Body of pancreas (tissue), 4 donors: ENCODE data around the gene PEAK1. TPM values are rescaled to one million over a fixed set of nuclear protein-coding genes. Genes with fewer than 3 reads are reported as not detected.

Experiments used
- ATAC-seq: fragments of 150-250 bp; one replicate; pipeline ENCODE4 v1.9.1; 2016
- DNase-seq, 4 donors: peaks; one replicate each; pipeline ENCODE4 v3.0.0-alpha.2; 2019
- H3K27ac ChIP-seq, 4 donors: fragments of 200-600 bp; sonication (generic); 1 replicate in 3 of 4; 2 replicates in 1 of 4; pipeline versions ENCODE4 v1.5.1 to v1.6.1; 2016 to 2019; ENCODE audit warnings: mild to moderate bottlenecking in 1 of 4, mixed read lengths in 1 of 4, moderate library complexity in 1 of 4
- H3K27me3 ChIP-seq, 2 donors: fragments of 200-600 bp; sonication (generic); one replicate each; pipeline ENCODE4 v1.6.0; 2016; ENCODE audit warnings: mild to moderate bottlenecking in 1 of 2
- H3K36me3 ChIP-seq, 2 donors: fragments of 200-600 bp; sonication (generic); replicated peaks in 1 of 2; 2 replicates each; pipeline ENCODE4 v1.5.1; 2016; ENCODE audit warnings: low read depth in 2 of 2; ENCODE audit not compliant: insufficient read depth in 1 of 2
- H3K4me1 ChIP-seq: fragments of 200-600 bp; sonication (generic); one replicate; pipeline ENCODE4 v1.6.0; 2016
- H3K4me3 ChIP-seq, 2 donors: fragments of 200-600 bp; sonication (generic); 1 replicate in 1 of 2; 2 replicates in 1 of 2; pipeline ENCODE4 v1.5.1; 2016 to 2019
- H3K9me3 ChIP-seq, 3 donors: fragments of 200-600 bp; sonication (generic); 1 replicate in 2 of 3; 2 replicates in 1 of 3; pipeline ENCODE4 v1.5.1; 2016
- CTCF ChIP-seq, 7 experiments: fragments of 450-650 bp in 4 of 7; fragments of 200-600 bp in 3 of 7; sonication (generic) in 3 of 7; IDR thresholded peaks; one replicate each; pipeline ENCODE4 v1.5.1; 2016 to 2019; ENCODE audit warnings: antibody characterized with exemption in 7 of 7
- POLR2A ChIP-seq, 3 donors: fragments of 450-650 bp; IDR thresholded peaks; one replicate each; pipeline ENCODE4 v1.6.1; 2016; ENCODE audit warnings: antibody characterized with exemption in 3 of 3, mild to moderate bottlenecking in 2 of 3
- WGBS, 2 donors: methylation state at CpG; one replicate each; pipeline ENCODE4 v1.1.5; 2017; 5-methylcytosine and 5-hydroxymethylcytosine counted together
- intact Hi-C: fragments of 100-400 bp; cut with DNase I; formaldehyde crosslinking; loops from one replicate; pipeline ENCODE4 v1.15.1; 2023
- total RNA-seq, 2 donors: library from RNA; depleted of rRNA; stranded (reverse); fragments of >200 nt; gene quantifications; one replicate each; pipeline ENCODE4 v1.1.0, GENCODE V29; 2016

PEAK1 gene
- total RNA-seq, 2 donors from 2014 or later, result 12.5 to 13.2 TPM

DNA sequence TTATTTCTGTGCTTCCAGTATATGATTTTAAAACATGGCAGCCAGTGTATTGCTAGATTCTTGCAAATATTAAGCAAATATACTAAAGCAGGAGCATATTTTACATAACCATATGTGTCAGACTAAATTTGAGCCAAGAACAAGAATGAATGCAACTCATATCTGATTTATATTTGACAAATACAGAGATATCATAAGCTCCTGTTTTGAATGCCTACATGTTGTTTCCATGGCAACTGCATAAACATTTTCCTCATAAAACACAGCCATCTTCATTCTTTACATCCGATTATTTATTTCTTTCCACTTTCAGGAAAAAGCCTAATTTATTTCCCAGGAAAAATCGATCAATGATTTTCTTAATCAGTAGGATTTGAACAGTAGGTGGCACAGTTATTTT is 176.8 kb downstream of the PEAK1 start:
- ATAC-seq, result no peak
- Histone ChIP-seq H3K9me3 (no peaks in the 10 kb centered on the region), H3K36me3 (no peaks in the 10 kb centered on the region), H3K4me3 (no peak overlapping the region), H3K27ac (no peak overlapping the region), H3K4me1 (no peaks in the 10 kb centered on the region), H3K27me3 (no peaks in the 10 kb centered on the region)
- WGBS, 2 donors, result 87 to 90% methylated on average over 2 of the region's 2 CpGs
- no peak for DNase-seq
- no peak for TF ChIP-seq POLR2A (IDR thresholded peaks at IDR 0.05)
- no peak for TF ChIP-seq CTCF (IDR thresholded peaks at IDR 0.05)
- intact Hi-C loops, result no loop called here

DNA sequence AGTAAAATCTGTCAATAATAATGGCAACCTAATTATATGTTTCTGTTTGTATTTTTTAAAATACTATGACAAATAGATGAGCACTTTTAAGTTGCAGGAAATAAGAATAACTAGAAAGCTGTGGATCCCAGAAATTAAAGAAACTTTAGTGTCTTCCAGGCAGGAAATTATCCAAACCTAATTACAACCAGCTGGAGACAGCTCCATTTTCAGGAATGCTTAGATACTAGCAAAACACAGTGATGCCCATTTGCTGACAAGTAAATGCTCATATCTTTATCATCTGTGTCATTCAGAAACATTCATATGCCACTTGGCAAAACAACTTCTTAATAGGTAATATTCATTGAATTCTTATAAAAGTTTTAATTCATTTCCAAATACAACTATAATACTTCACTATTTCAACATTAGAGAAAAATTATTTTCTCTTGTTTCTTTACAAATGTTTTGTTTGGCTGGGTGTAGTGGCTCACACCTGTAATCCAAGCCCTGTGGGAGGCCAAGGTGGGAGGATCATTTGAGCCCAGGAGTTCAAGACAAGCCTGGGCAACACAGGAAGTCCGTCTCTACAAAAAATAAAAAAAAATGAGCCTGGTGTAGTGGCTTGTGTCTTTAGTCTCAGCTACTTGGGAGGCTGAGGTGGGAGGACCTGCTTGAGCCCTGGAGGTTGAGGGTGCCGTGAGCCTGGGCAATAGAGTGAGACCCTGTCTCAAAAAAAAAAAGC is 179.9 kb downstream of the PEAK1 start:
- TF ChIP-seq CTCF (IDR thresholded peaks at IDR 0.05) (no peak), POLR2A (IDR thresholded peaks at IDR 0.05) (no peak)
- Histone ChIP-seq H3K4me1 (no peaks in the 10 kb centered on the region), H3K27me3 (no peaks in the 10 kb centered on the region), H3K9me3 (no peaks in the 10 kb centered on the region), H3K27ac (no peak overlapping the region), H3K36me3 (no peaks in the 10 kb centered on the region), H3K4me3 (no peak overlapping the region)
- ATAC-seq (no peak), DNase-seq (no peak)
- 83 to 84% methylated on average over 2 of the region's 2 CpGs for WGBS, 2 donors
- intact Hi-C loops, result no loop called here

GRCh38 chr15:77235566-77235965 is 184.3 kb downstream of the PEAK1 start:
- H3K4me3 ChIP-seq, result no peak overlapping the region
- TF ChIP-seq POLR2A (IDR thresholded peaks at IDR 0.05), result no peak
- no peak for TF ChIP-seq CTCF (IDR thresholded peaks at IDR 0.05)
- H3K9me3 ChIP-seq, result no peaks in the 10 kb centered on the region
- DNase-seq (no peak), ATAC-seq (no peak)
- 95 to 100% methylated on average over 2 of the region's 2 CpGs for WGBS, 2 donors
- H3K36me3 ChIP-seq, result no peaks in the 10 kb centered on the region
- no peaks in the 10 kb centered on the region for H3K27me3 ChIP-seq
- intact Hi-C loops, result no loop called here
- H3K4me1 ChIP-seq, result no peaks in the 10 kb centered on the region
- H3K27ac ChIP-seq, result no peak overlapping the region

DNA sequence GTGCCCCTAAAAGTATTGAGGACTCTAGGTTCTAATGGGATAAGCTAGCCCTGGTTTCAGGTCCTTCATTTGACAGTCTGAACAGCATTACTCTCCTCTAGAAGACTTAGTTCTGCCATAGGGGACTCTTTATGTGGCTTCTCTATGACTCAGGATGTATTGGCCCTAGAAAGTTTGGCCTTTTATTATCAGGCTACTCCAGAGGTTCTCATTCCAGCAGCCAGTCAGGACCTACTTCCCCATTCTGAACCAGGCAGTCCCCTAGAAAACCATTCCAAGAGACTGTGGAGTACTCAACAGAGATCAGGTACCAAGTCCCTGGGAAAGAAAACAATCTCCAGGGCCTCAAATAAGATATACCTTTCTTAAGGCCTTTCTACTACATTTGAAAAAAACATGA is 191.1 kb downstream of the PEAK1 start:
- no peak for ATAC-seq
- Histone ChIP-seq H3K27ac (peak overlapping the region in 1 of 4 donors; percentile 9), H3K4me3 (no peak overlapping the region), H3K27me3 (no peaks in the 10 kb centered on the region), H3K36me3 (no peaks in the 10 kb centered on the region), H3K9me3 (no peaks in the 10 kb centered on the region), H3K4me1 (peaks cover 24% of the 10 kb centered on the region)
- DNase-seq, result no peak
- TF ChIP-seq POLR2A (IDR thresholded peaks at IDR 0.05) (no peak), CTCF (IDR thresholded peaks at IDR 0.05) (no peak)
- intact Hi-C loops, result no loop called here

GRCh38 chr15:77226652-77227051 is 193.3 kb downstream of the PEAK1 start:
- Histone ChIP-seq H3K4me1 (peaks cover 38% of the 10 kb centered on the region), H3K4me3 (no peak overlapping the region), H3K27me3 (no peaks in the 10 kb centered on the region), H3K27ac (peak overlapping the region in 2 of 4 donors; percentile 23 to 51), H3K9me3 (no peaks in the 10 kb centered on the region), H3K36me3 (no peaks in the 10 kb centered on the region)
- ATAC-seq (no peak), DNase-seq (no peak)
- intact Hi-C loops, result no loop called here
- TF ChIP-seq POLR2A (IDR thresholded peaks at IDR 0.05), result no peak
- no peak for TF ChIP-seq CTCF (IDR thresholded peaks at IDR 0.05)
- WGBS, 2 donors, result 39 to 46% methylated on average over 2 of the region's 2 CpGs
